GM19455 (cell line): ENCODE measurements around the gene ATPAF2.

Experiments
- ATAC-seq: cut with Tn5 transposase; IDR thresholded peaks from one replicate; pipeline ENCODE4 v1.9.1; 2021; ENCODE audit not compliant: unreplicated experiment

The ATPAF2 gene

DNA sequence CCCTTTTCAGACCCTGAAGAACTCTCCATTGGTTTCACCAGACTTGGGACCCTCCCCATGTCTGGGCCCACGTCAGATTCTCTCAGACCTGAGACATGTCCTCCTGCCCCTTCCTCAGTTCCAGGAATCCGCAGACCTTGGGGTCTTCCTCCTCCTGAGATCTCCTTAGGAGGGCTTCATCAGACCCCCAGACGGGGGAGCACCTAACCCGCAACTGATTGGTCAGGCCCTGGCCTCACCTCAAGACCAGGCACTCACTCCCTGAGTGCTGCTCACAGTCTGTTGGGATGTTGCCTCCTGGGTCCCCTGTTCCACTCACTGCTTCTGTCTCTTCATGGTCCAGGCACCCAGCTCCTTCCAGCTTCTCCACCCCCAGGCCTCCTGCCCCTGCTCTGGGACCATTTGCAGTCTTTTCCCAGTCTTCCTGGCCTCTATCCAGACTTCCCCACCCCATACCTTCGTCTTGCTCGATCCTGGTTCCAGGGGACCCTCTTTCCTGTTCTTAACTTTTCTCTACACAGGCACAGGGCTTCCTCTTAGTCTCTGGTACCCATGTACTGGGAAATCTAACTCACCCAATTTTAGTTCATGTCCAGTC lies 1.4 kb upstream of the ATPAF2 start:
- no peak for ATAC-seq

DNA sequence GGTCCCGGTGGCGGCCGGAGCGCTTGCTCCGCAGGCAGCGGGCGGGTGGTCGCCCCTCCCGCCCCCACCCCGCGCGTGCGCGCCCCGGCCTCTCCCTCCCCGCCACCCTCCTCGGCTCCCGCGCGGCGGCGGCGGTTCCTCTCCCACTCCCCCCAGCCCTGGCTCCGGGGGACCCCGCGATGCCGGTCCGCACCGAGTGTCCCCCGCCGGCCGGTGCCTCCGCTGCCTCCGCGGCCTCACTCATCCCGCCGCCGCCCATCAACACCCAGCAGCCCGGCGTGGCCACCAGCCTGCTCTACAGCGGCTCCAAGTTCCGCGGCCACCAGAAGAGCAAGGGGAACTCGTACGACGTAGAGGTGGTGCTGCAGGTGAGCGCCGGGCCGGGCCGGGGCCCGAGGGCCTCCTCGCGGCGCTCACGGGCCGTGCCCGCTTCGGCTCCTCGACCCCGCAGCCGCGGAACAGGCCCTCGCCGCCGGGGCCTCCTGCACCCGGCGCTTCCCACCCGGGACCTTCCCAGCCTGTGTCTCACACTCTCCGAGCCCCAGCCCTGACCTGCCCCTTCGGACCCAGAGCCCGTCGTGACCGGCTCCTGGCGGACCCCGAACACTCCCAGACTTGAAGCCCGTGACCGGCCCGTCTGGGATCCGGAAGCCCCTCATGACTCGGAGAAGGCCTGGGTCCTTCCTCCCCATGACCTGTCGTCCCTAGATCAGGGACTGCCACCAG lies 730 bp upstream of the ATPAF2 start:
- peak; percentile 34 for ATAC-seq

DNA sequence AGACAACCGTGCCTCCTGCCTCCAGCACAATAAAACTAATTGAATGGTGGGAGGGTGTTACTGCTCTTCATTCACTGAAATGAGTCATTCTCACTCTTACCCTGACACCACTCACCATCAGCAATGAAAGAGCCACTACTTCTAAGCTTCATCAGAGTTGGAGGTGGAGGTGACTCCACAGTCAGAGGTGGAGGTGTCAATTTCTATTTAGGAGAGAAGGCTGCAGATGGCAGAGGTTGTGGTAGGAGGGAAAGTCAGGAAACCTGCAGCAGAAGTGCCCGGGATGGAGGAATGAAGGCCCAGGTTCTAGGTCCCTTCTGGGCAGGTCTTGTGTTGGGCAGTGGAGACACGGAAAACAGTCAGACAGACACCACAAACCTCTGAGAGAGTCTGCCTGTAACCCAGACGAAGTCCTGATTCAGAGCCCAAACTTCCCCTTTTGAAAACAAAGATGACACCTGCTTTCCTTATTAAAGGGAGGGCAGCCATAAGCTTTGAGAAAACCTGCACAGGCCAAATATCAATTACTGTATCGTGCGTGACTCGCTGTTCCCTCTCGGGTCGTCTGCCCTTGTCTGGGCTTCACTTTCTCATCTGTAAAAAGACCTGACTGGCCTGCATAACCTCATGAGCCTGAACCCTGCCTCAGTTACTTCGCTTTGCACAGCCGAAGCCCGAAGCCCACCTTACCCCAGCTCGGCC lies 668 bp downstream of the ATPAF2 start:
- ATAC-seq = no peak

- ATAC-seq = no peak
Measured at GRCh38 chr17:18037486-18037885, 1.5 kb downstream of the ATPAF2 start.

DNA sequence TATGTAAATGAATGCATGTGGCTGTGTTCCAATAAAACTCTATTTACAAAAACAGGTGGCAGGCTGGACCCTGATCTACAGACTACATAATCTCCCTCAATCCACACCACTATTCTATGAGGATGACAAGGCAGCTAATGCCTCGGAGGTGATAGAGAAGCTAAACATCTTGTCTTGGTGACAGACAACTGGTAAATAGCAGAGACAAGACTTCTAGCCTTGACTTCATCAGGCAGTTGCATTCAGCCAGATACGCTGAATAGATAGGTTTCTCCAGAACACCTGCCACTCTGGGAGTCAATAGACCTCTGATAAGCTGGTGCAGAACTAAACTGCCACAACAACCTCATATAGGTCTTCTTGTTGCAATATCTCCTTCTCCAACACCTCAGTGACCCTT lies 3.3 kb downstream of the ATPAF2 start:
- no peak for ATAC-seq

- ATAC-seq = peak; percentile 61
Measured at GRCh38 chr17:18033442-18034099, 5.4 kb downstream of the ATPAF2 start.

GRCh38 chr17:18031955-18032354 lies 7.0 kb downstream of the ATPAF2 start:
- no peak for ATAC-seq

GRCh38 chr17:18028952-18029540 lies 9.9 kb downstream of the ATPAF2 start:
- no peak for ATAC-seq

GRCh38 chr17:18028114-18028951 lies 10.6 kb downstream of the ATPAF2 start:
- no peak for ATAC-seq

DNA sequence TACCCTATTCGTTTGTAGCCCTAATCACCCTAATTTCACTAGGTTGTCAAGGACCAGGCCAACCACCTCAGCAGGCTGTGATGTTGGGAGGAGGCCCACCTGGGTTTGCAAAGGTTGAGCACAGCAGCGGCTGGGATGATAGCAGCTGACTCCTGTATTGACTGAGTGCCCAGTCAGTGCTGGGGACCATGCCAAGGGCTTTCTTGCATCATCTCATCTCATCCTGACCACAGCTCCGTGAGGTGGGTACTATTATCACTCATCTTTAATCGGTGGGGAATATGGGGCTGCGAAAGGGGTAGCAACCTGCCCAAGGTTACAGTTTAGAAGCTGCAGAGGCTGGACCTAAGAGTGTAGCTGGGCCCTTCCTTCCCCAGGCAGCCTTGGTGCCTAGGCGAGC lies 11.7 kb downstream of the ATPAF2 start:
- ATAC-seq = no peak

DNA sequence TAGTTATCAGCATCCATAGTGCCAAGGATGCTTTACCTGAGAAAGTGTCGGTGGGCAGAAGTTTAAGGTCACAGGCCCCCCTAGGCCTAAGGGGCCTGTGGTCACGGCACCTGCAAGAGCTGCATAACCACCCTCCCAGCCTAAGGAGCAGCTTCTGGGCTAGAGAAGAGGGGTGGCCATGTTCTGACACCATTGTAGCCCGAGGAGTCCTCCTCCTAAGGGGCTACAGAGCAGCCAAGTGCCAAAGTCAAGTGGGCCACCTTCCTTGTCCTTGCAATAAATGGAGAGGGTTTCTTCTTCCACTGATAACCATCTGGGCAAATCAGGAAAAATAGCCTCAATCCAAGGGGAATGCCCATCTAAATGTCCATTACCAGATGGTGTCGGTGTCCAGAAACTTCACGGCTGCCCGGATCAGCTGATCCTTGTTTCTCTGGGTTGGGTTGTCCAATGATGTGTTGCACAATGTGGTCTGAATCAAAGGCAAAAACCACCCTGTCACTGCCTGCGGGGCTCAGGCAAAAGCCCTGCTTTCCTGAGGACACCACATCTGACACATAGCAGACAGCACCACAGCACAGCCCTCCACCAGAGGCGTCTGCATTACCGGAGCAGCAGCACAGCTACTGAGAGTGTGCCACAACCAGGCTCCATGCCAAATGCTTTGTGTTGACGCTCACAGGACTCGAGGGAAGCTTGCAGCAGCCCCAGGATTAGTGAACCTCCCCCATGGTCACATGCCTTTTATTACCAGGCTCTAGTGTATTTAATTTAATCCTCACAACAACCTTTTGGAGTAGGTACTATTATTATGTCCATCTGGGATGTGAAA lies 12.8 kb downstream of the ATPAF2 start:
- ATAC-seq = no peak

DNA sequence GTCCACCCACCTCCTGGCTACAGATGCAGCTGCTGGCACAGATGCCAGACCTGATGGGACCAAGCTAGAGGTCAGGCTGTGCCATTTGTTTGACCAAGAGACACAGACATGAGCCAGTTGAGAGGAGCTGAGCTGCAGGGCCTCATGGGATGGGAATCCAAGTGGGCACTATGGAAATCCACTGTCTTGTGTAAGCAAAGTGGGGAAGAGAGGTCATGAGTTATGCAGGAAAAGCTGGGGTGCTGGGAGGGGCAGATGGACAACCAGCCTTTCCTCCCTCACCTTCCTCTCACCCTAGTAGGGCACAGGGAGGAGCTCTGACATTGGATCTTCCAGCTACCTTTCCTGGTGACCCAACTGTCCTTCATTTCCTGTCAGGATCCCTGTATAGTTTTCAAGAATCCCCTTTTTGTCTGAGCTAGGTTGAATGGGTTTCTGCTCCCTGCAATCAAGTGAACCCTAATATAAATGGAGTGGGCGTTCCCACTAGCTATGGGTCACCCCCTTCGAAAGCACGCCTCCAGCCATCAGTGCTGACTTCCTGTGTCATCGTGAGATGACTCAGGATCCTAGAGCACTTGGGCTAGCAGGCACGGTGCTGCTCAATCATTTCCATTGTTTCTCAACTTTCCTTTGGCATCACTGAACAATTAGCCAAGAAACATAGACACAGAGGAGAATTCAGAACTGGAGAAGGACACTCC lies 13.6 kb downstream of the ATPAF2 start:
- ATAC-seq = no peak

DNA sequence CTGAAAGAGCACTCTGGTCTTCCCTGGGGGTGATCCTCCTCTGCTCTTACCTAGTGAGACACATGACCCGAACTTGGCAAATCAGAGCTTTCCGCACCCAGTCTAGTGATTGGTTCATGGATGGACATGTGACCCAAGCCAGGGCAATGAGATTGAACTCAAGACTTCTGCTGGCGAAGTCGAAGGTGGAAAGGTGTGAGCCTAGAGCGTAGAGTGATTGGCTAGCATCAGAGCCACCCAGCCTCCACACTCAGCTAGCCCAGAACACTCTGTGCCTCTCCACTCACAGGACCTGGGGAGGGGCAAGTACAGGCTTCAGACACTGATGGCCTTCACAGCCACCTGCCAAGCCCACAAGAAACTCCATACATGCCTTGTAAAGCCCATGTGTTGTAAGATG lies 17.6 kb downstream of the ATPAF2 start:
- ATAC-seq = no peak

GRCh38 chr17:18020971-18021370 lies 18.0 kb downstream of the ATPAF2 start:
- ATAC-seq = no peak

DNA sequence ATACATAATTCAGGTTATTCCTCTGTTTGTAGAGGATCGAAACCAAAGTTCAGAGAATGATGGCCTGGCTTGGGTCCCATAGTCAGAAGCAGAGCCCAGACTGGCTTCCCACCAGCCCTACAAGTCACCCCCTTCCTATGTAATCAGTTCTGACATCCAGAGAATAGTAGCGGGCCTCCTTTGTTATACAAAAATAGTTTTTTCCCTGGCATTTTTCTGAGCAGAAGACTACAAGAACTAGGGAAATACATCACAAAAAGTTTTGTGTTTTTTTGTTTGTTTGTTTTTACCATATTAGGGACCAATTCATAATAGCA lies 19.2 kb downstream of the ATPAF2 start:
- no peak for ATAC-seq

GRCh38 chr17:18018411-18018921 lies 20.5 kb downstream of the ATPAF2 start:
- ATAC-seq = no peak

- no peak for ATAC-seq
Measured at GRCh38 chr17:18017958-18018357, 21.0 kb downstream of the ATPAF2 start.

GRCh38 chr17:18016426-18016825 lies 22.5 kb downstream of the ATPAF2 start:
- no peak for ATAC-seq

DNA sequence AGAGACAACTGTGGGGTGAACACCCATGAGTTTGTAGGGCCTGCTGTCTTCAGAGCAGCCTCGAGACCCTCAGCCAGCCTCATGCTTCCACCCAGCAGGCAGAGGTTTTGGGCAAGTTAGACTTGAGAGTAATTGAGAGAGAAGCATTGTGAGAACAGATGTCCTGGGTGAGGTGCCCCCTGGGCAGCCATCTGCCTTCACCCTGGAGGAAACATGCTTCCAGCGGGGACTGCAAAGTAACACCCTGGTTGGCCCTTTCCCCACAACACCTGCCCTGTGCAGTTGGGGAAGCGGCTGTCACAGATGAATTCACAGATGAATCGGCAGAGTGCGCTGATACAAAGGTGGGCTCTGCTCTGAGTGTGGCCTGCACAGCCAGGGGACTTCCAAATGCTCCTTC lies 23.4 kb downstream of the ATPAF2 start:
- ATAC-seq = no peak
